ENCODE results near the gene AQP1. TPM values are rescaled to one million over a fixed set of nuclear protein-coding genes. Genes with fewer than 3 reads are reported as not detected.

AQP1 gene
- total RNA-seq, 1 donor from 2014 or later: 2.5 TPM

DNA sequence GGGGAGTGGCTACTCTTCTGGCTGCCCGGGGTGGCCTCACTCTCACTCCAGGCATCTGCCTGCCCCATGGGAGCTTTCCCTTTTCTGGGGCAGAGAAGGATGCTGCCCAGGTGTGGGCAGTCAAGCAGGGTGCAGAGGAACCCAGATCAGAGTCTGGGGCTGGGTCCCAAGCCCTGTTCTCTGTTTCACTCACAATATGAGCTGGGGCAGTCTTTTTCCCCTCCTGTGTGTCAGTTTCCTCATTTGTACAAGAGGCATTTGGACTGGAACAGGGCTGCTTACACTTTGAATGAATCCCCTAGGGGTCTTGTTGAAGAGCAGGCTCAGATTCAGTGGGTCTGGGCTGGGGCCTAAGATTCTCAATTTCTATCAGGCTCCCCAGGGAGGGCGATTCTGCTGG is 38.4 kb upstream of the AQP1 start:
- no peaks in the 10 kb centered on the region for H3K27me3 ChIP-seq (ENCODE audit: control insufficient read depth, insufficient read depth, low read length)
- TF ChIP-seq, protein P1, sequence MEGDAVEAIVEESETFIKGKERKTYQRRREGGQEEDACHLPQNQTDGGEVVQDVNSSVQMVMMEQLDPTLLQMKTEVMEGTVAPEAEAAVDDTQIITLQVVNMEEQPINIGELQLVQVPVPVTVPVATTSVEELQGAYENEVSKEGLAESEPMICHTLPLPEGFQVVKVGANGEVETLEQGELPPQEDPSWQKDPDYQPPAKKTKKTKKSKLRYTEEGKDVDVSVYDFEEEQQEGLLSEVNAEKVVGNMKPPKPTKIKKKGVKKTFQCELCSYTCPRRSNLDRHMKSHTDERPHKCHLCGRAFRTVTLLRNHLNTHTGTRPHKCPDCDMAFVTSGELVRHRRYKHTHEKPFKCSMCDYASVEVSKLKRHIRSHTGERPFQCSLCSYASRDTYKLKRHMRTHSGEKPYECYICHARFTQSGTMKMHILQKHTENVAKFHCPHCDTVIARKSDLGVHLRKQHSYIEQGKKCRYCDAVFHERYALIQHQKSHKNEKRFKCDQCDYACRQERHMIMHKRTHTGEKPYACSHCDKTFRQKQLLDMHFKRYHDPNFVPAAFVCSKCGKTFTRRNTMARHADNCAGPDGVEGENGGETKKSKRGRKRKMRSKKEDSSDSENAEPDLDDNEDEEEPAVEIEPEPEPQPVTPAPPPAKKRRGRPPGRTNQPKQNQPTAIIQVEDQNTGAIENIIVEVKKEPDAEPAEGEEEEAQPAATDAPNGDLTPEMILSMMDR (IDR thresholded peaks at IDR 0.05; ENCODE audit: insufficient read depth, low read length, poor library complexity, severe bottlenecking): no peak
- H3K36me3 ChIP-seq (ENCODE audit: control insufficient read depth, insufficient read depth, low read length): no peaks in the 10 kb centered on the region
- no peak overlapping the region for H3K4me3 ChIP-seq (ENCODE audit: low read depth, low read length)
- DNase-seq (ENCODE audit: low read depth): no peak

DNA sequence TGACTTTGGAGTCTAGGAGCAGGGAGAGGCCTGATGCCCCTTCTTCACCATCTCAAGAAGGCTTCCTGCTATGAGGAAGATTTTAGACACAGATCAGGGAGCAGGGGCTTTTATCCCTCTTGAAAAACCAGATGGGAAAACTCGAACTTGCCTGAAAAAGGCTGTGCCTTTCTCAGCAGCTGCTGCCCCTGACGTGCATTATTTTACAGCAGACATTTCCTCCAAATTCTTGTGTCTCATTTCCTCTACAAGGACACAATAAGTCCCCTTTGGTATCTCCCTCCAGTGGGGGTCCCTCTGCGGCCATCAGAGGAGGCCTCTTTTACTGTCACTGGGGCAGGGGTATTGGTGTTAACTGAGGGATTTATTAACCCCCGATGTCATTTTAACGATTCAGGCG is 38.0 kb upstream of the AQP1 start:
- no peak for DNase-seq (ENCODE audit: low read depth)
- TF ChIP-seq, protein P1 (IDR thresholded peaks at IDR 0.05; ENCODE audit: insufficient read depth, low read length, poor library complexity, severe bottlenecking): no peak
- Histone ChIP-seq H3K27me3 (ENCODE audit: control insufficient read depth, insufficient read depth, low read length) (no peaks in the 10 kb centered on the region), H3K36me3 (ENCODE audit: control insufficient read depth, insufficient read depth, low read length) (no peaks in the 10 kb centered on the region), H3K4me3 (ENCODE audit: low read depth, low read length) (no peak overlapping the region)

DNA sequence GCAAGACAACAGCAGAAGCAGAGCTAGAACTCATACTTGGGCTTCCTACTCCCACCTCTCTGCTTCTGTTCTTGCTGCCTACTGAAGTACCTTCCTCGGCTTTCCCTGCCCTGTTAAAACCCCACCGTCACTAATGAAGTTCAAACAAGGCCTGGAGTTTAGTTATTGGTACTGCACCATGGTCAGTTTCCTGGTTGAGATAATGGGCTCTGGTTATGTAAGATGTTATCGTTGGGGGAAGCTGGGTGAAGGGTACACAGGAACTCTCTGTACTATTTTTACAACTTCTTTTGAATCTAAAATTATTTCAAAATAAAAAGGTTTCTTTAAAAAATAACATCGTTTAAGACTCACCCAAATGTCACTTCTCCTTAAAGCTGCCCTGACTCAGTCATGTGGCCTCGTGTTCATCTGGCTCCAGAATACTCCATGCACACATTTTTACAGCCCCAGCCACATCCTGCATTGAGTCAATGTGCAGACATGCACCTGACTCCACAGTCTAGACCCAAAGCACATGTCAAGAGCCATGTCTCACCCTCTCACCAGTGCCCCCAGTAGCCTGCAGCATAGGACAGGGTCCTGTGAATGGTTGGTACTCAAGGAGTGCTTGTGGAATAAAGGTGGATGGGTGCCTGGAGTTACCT is 36.9 kb upstream of the AQP1 start:
- Histone ChIP-seq H3K4me3 (ENCODE audit: low read depth, low read length) (no peak overlapping the region), H3K36me3 (ENCODE audit: control insufficient read depth, insufficient read depth, low read length) (no peaks in the 10 kb centered on the region), H3K27me3 (ENCODE audit: control insufficient read depth, insufficient read depth, low read length) (no peaks in the 10 kb centered on the region)
- no peak for DNase-seq (ENCODE audit: low read depth)
- TF ChIP-seq, protein P1 (IDR thresholded peaks at IDR 0.05; ENCODE audit: insufficient read depth, low read length, poor library complexity, severe bottlenecking): no peak

DNA sequence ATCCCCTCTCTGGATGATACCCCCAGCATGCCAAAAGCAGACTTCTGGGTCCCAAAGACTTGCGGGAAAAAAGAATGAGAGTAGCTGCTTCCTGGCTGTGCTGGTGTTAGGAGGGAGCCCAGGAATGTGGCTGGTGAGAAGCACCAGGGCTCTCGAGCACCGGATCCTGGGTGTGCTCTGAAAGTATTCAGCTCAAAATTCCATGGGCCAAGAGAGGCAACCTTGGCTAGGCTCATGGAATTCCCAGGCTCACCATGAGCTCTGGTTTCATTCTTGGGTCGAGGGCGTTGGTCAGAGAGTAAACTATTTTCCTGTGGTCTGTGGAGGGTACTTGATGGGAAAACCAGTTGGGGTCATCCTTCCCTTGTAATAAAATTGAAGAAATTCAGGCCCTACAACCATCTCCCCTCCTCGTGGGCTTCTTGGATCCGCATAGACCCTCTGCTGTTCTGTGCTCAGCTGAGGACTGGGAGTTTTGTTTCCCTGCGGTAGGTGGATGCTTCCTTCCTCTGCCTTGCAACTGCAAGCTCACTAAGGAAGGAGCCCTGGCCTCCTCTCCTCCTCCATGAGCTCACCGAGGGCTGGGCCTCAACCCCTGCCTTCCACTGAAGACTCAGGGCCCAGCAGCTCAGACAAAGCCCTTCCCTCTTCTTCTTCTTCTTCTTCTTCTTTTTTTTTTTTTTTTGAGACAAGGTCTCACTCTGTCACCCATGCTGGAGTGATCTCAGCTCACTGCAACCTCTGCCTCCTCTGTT is 34.5 kb upstream of the AQP1 start:
- Histone ChIP-seq H3K36me3 (ENCODE audit: control insufficient read depth, insufficient read depth, low read length) (no peaks in the 10 kb centered on the region), H3K4me3 (ENCODE audit: low read depth, low read length) (no peak overlapping the region), H3K27me3 (ENCODE audit: control insufficient read depth, insufficient read depth, low read length) (no peaks in the 10 kb centered on the region)
- DNase-seq (ENCODE audit: low read depth): no peak
- TF ChIP-seq, protein P1 (IDR thresholded peaks at IDR 0.05; ENCODE audit: insufficient read depth, low read length, poor library complexity, severe bottlenecking): no peak

DNA sequence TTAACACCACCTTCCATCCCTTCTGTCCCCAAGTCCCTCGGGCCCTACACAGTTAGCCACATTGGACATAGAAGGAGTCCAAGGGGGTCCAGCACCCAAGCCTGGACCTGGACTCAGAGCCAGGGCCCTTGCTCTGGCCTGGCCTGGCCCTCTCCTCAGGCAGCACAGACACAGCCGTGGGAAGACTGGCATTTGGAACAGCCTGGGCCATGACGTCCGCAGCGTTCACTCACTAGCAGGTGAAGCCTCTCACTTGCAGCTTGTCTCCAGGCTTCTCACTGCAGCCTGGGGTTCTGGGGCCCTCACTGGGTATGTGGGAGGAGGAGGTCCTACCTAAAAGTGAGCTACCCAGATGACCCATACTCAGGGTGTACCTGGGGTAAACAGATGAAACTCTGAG is 33.7 kb upstream of the AQP1 start:
- no peak overlapping the region for H3K4me3 ChIP-seq (ENCODE audit: low read depth, low read length)
- TF ChIP-seq, protein P1 (IDR thresholded peaks at IDR 0.05; ENCODE audit: insufficient read depth, low read length, poor library complexity, severe bottlenecking): no peak
- no peaks in the 10 kb centered on the region for H3K36me3 ChIP-seq (ENCODE audit: control insufficient read depth, insufficient read depth, low read length)
- no peak for DNase-seq (ENCODE audit: low read depth)
- no peaks in the 10 kb centered on the region for H3K27me3 ChIP-seq (ENCODE audit: control insufficient read depth, insufficient read depth, low read length)

All from kidney epithelial cell (primary cell).